ENCODE data around the gene SLFNL1.

The SLFNL1 gene

GRCh38 chr1:40979241-40980067 is 42.1 kb downstream of the SLFNL1 start, which contains the start of gene CTPS1:
TSS of gene CTPS1 (plus strand) at chr1:40979696. CDS start at chr1:40983291, 3,595 bp downstream.
- peak within 1 kb of the TSS; percentile 95 for H3K9ac ChIP-seq (ENCODE audit: low read length)
- H2BK5ac ChIP-seq (ENCODE audit: low read depth, low read length, poor library complexity, severe bottlenecking), result peak within 1 kb of the TSS; percentile 76
- H3K27me3 ChIP-seq (ENCODE audit: control insufficient read depth in 1 of 2, insufficient read depth in 1 of 2, low read length in 2 of 2), result no peaks in the 10 kb centered on the region
- DNase-seq, result peak; percentile 94
- peak within 1 kb of the TSS; percentile 67 to 80 for H2BK12ac ChIP-seq (ENCODE audit: low read length in 2 of 2)
- H3K36me3 ChIP-seq (ENCODE audit: control insufficient read depth in 1 of 2, insufficient read depth in 2 of 2, low read depth in 1 of 2, low read length in 2 of 2), result no peaks in the 10 kb centered on the region
- H4K8ac ChIP-seq (ENCODE audit: low read length), result peak within 1 kb of the TSS; percentile 99
- 1% methylated on average over 76 of the region's 96 CpGs for WGBS
- peak within 1 kb of the TSS; percentile 93 to 95 for H3K18ac ChIP-seq (ENCODE audit: low read depth in 1 of 2, low read length in 2 of 2)
- H3K27ac ChIP-seq (ENCODE audit: low read length, poor library complexity, severe bottlenecking), result peak within 1 kb of the TSS; percentile 81
- peak within 1 kb of the TSS; percentile 74 for H2AFZ ChIP-seq (ENCODE audit: low read depth, low read length)
- peak within 1 kb of the TSS; percentile 64 for H2BK120ac ChIP-seq (ENCODE audit: low read depth, low read length)
- peak within 1 kb of the TSS; percentile 50 for H3K4me2 ChIP-seq (ENCODE audit: low read length, poor library complexity, severe bottlenecking)
- peak within 1 kb of the TSS; percentile 74 to 86 for H3K4me3 ChIP-seq (ENCODE audit: insufficient read depth in 1 of 2, low read depth in 1 of 2, low read length in 2 of 2)
- H3K9me3 ChIP-seq (ENCODE audit: control insufficient read depth, low read length), result no peaks in the 10 kb centered on the region
- H3K4me1 ChIP-seq (ENCODE audit: control insufficient read depth, insufficient read depth, low read depth, low read length), result peaks cover 14% of the 10 kb centered on the region
- peaks cover 8% of the 10 kb centered on the region for H3K79me1 ChIP-seq (replicated peaks; ENCODE audit: low read length, poor library complexity, severe bottlenecking)
- H3K14ac ChIP-seq (ENCODE audit: low read length in 2 of 2), result peak within 1 kb of the TSS; percentile 1 to 79
- H4K91ac ChIP-seq (ENCODE audit: low read length), result peak within 1 kb of the TSS; percentile 97
- H3K23ac ChIP-seq (ENCODE audit: low read length in 2 of 2), result peak within 1 kb of the TSS in 1 of 2 experiments; percentile 48
- H2BK15ac ChIP-seq (ENCODE audit: low read depth, poor library complexity, severe bottlenecking), result peak within 1 kb of the TSS; percentile 100
- H3K4ac ChIP-seq (ENCODE audit: low read depth in 1 of 2, low read length in 2 of 2), result peak within 1 kb of the TSS; percentile 92 to 97
- H2AK5ac ChIP-seq (ENCODE audit: low read length, severe bottlenecking), result peak within 1 kb of the TSS; percentile 78

- Histone ChIP-seq H4K91ac (ENCODE audit: low read length) (peak overlapping the region; percentile 97), H2BK15ac (ENCODE audit: low read depth, poor library complexity, severe bottlenecking) (peak overlapping the region; percentile 60), H3K9ac (ENCODE audit: low read length) (peak overlapping the region; percentile 95), H2BK5ac (ENCODE audit: low read depth, low read length, poor library complexity, severe bottlenecking) (no peak overlapping the region), H2BK12ac (ENCODE audit: low read length in 2 of 2) (peak overlapping the region; percentile 4 to 80), H3K27me3 (ENCODE audit: control insufficient read depth in 1 of 2, insufficient read depth in 1 of 2, low read length in 2 of 2) (no peaks in the 10 kb centered on the region), H3K27ac (ENCODE audit: low read length, poor library complexity, severe bottlenecking) (peak overlapping the region; percentile 81), H2AFZ (ENCODE audit: low read depth, low read length) (peak overlapping the region; percentile 56), H3K9me3 (ENCODE audit: control insufficient read depth, low read length) (no peaks in the 10 kb centered on the region), H2AK5ac (ENCODE audit: low read length, severe bottlenecking) (peak overlapping the region; percentile 78), H3K4ac (ENCODE audit: low read depth in 1 of 2, low read length in 2 of 2) (peak overlapping the region; percentile 8 to 97), H3K79me1 (replicated peaks; ENCODE audit: low read length, poor library complexity, severe bottlenecking) (peaks cover 8% of the 10 kb centered on the region), H3K4me3 (ENCODE audit: insufficient read depth in 1 of 2, low read depth in 1 of 2, low read length in 2 of 2) (peak overlapping the region; percentile 74 to 86), H3K14ac (ENCODE audit: low read length in 2 of 2) (peak overlapping the region in 1 of 2 experiments; percentile 35), H3K23ac (ENCODE audit: low read length in 2 of 2) (peak overlapping the region in 1 of 2 experiments; percentile 47), H3K18ac (ENCODE audit: low read depth in 1 of 2, low read length in 2 of 2) (peak overlapping the region; percentile 61 to 95), H3K4me1 (ENCODE audit: control insufficient read depth, insufficient read depth, low read depth, low read length) (peaks cover 14% of the 10 kb centered on the region), H2BK120ac (ENCODE audit: low read depth, low read length) (peak overlapping the region; percentile 64), H3K4me2 (ENCODE audit: low read length, poor library complexity, severe bottlenecking) (peak overlapping the region; percentile 34), H4K8ac (ENCODE audit: low read length) (peak overlapping the region; percentile 99), H3K36me3 (ENCODE audit: control insufficient read depth in 1 of 2, insufficient read depth in 2 of 2, low read depth in 1 of 2, low read length in 2 of 2) (no peaks in the 10 kb centered on the region)
- DNase-seq, result peak; percentile 19
- WGBS, result 32% methylated on average over 17 of the region's 17 CpGs
Observed at GRCh38 chr1:40978886-40979240, 42.7 kb downstream of the SLFNL1 start.

GRCh38 chr1:40977716-40978115 is 43.8 kb downstream of the SLFNL1 start:
- no peak overlapping the region for H3K9ac ChIP-seq (ENCODE audit: low read length)
- H2BK12ac ChIP-seq (ENCODE audit: low read length in 2 of 2), result no peak overlapping the region
- 100% methylated on average over 1 of the region's 1 CpG for WGBS
- no peak overlapping the region for H2BK15ac ChIP-seq (ENCODE audit: low read depth, poor library complexity, severe bottlenecking)
- H2AK5ac ChIP-seq (ENCODE audit: low read length, severe bottlenecking), result no peak overlapping the region
- peaks cover 5% of the 10 kb centered on the region for H3K79me1 ChIP-seq (replicated peaks; ENCODE audit: low read length, poor library complexity, severe bottlenecking)
- H3K27me3 ChIP-seq (ENCODE audit: control insufficient read depth in 1 of 2, insufficient read depth in 1 of 2, low read length in 2 of 2), result no peaks in the 10 kb centered on the region
- DNase-seq, result peak; percentile 33
- H3K18ac ChIP-seq (ENCODE audit: low read depth in 1 of 2, low read length in 2 of 2), result no peak overlapping the region
- H2BK5ac ChIP-seq (ENCODE audit: low read depth, low read length, poor library complexity, severe bottlenecking), result no peak overlapping the region
- H3K4me3 ChIP-seq (ENCODE audit: insufficient read depth in 1 of 2, low read depth in 1 of 2, low read length in 2 of 2), result no peak overlapping the region
- H3K23ac ChIP-seq (ENCODE audit: low read length in 2 of 2), result no peak overlapping the region
- H3K27ac ChIP-seq (ENCODE audit: low read length, poor library complexity, severe bottlenecking), result peak overlapping the region; percentile 11
- H4K8ac ChIP-seq (ENCODE audit: low read length), result no peak overlapping the region
- H3K9me3 ChIP-seq (ENCODE audit: control insufficient read depth, low read length), result no peaks in the 10 kb centered on the region
- no peak overlapping the region for H3K4ac ChIP-seq (ENCODE audit: low read depth in 1 of 2, low read length in 2 of 2)
- peaks cover 12% of the 10 kb centered on the region for H3K4me1 ChIP-seq (ENCODE audit: control insufficient read depth, insufficient read depth, low read depth, low read length)
- H4K91ac ChIP-seq (ENCODE audit: low read length), result no peak overlapping the region
- no peak overlapping the region for H2AFZ ChIP-seq (ENCODE audit: low read depth, low read length)
- no peaks in the 10 kb centered on the region for H3K36me3 ChIP-seq (ENCODE audit: control insufficient read depth in 1 of 2, insufficient read depth in 2 of 2, low read depth in 1 of 2, low read length in 2 of 2)
- no peak overlapping the region for H3K4me2 ChIP-seq (ENCODE audit: low read length, poor library complexity, severe bottlenecking)
- no peak overlapping the region for H2BK120ac ChIP-seq (ENCODE audit: low read depth, low read length)
- no peak overlapping the region for H3K14ac ChIP-seq (ENCODE audit: low read length in 2 of 2)

GRCh38 chr1:40976952-40977690 is 44.4 kb downstream of the SLFNL1 start:
- H3K9ac ChIP-seq (ENCODE audit: low read length), result no peak overlapping the region
- no peak overlapping the region for H2AFZ ChIP-seq (ENCODE audit: low read depth, low read length)
- peaks cover 12% of the 10 kb centered on the region for H3K4me1 ChIP-seq (ENCODE audit: control insufficient read depth, insufficient read depth, low read depth, low read length)
- H3K4me3 ChIP-seq (ENCODE audit: insufficient read depth in 1 of 2, low read depth in 1 of 2, low read length in 2 of 2), result no peak overlapping the region
- no peak overlapping the region for H3K14ac ChIP-seq (ENCODE audit: low read length in 2 of 2)
- no peak overlapping the region for H2BK15ac ChIP-seq (ENCODE audit: low read depth, poor library complexity, severe bottlenecking)
- H3K9me3 ChIP-seq (ENCODE audit: control insufficient read depth, low read length), result no peaks in the 10 kb centered on the region
- WGBS, result 14% methylated on average over 5 of the region's 5 CpGs
- H4K8ac ChIP-seq (ENCODE audit: low read length), result no peak overlapping the region
- H3K36me3 ChIP-seq (ENCODE audit: control insufficient read depth in 1 of 2, insufficient read depth in 2 of 2, low read depth in 1 of 2, low read length in 2 of 2), result no peaks in the 10 kb centered on the region
- H3K27ac ChIP-seq (ENCODE audit: low read length, poor library complexity, severe bottlenecking), result no peak overlapping the region
- no peaks in the 10 kb centered on the region for H3K27me3 ChIP-seq (ENCODE audit: control insufficient read depth in 1 of 2, insufficient read depth in 1 of 2, low read length in 2 of 2)
- no peak overlapping the region for H4K91ac ChIP-seq (ENCODE audit: low read length)
- peaks cover 5% of the 10 kb centered on the region for H3K79me1 ChIP-seq (replicated peaks; ENCODE audit: low read length, poor library complexity, severe bottlenecking)
- H3K23ac ChIP-seq (ENCODE audit: low read length in 2 of 2), result no peak overlapping the region
- no peak overlapping the region for H3K4ac ChIP-seq (ENCODE audit: low read depth in 1 of 2, low read length in 2 of 2)
- no peak overlapping the region for H2BK120ac ChIP-seq (ENCODE audit: low read depth, low read length)
- no peak overlapping the region for H3K18ac ChIP-seq (ENCODE audit: low read depth in 1 of 2, low read length in 2 of 2)
- peak overlapping the region; percentile 60 for H2AK5ac ChIP-seq (ENCODE audit: low read length, severe bottlenecking)
- H3K4me2 ChIP-seq (ENCODE audit: low read length, poor library complexity, severe bottlenecking), result no peak overlapping the region
- no peak overlapping the region for H2BK5ac ChIP-seq (ENCODE audit: low read depth, low read length, poor library complexity, severe bottlenecking)
- H2BK12ac ChIP-seq (ENCODE audit: low read length in 2 of 2), result no peak overlapping the region
- peak; percentile 98 for DNase-seq

All from mesenchymal stem cell (in vitro differentiated cells and primary cell).